SK-N-SH (cell line): ENCODE results near the gene USP47.

Experiments used
- CHD2 ChIP-seq: fragments of 150-350 bp; IDR thresholded peaks from 2 replicates; pipeline ENCODE4 v1.6.1; 2018; ENCODE audit warnings: low read length; ENCODE audit not compliant: partially characterized antibody
- CTCF ChIP-seq: fragments of 200-600 bp; sonication (generic); IDR thresholded peaks from 2 replicates; pipeline ENCODE4 v1.6.1; 2017; ENCODE audit warnings: antibody characterized with exemption, mild to moderate bottlenecking, moderate library complexity
- FOXM1 ChIP-seq: IDR thresholded peaks from 2 replicates; pipeline ENCODE4 v1.4.0; 2012; ENCODE audit warnings: low read depth, mild to moderate bottlenecking
- GATA2 ChIP-seq: sonication (generic); formaldehyde crosslinking; IDR thresholded peaks from 2 replicates; pipeline ENCODE4 v1.5.0; 2020; ENCODE audit warnings: mild to moderate bottlenecking, missing genetic modification reagents
- JUND ChIP-seq: IDR thresholded peaks from 2 replicates; pipeline ENCODE4 v1.4.0; 2012
- PBX3 ChIP-seq: IDR thresholded peaks from 2 replicates; pipeline ENCODE4; 2012
- POLR2AphosphoS5 ChIP-seq: IDR thresholded peaks from 2 replicates; pipeline ENCODE4 v1.6.1; 2012; ENCODE audit warnings: low read depth, low read length
- REST ChIP-seq: IDR thresholded peaks from 2 replicates; pipeline ENCODE4 v1.6.1; 2012; ENCODE audit warnings: mild to moderate bottlenecking, low read depth, low read length, moderate library complexity
- TAF1 ChIP-seq: IDR thresholded peaks from 2 replicates; pipeline ENCODE4 v1.6.1; 2012; ENCODE audit warnings: low read depth, mild to moderate bottlenecking, low read length, moderate library complexity, borderline replicate concordance
- YY1 ChIP-seq: IDR thresholded peaks from 2 replicates; pipeline ENCODE4 v1.4.0; 2012; ENCODE audit warnings: low read depth, mild to moderate bottlenecking
- TF ChIP-seq, protein P1 (sequence below): IDR thresholded peaks from 2 replicates; pipeline ENCODE4 v1.4.0; 2012; ENCODE audit warnings: low read depth

DNA sequence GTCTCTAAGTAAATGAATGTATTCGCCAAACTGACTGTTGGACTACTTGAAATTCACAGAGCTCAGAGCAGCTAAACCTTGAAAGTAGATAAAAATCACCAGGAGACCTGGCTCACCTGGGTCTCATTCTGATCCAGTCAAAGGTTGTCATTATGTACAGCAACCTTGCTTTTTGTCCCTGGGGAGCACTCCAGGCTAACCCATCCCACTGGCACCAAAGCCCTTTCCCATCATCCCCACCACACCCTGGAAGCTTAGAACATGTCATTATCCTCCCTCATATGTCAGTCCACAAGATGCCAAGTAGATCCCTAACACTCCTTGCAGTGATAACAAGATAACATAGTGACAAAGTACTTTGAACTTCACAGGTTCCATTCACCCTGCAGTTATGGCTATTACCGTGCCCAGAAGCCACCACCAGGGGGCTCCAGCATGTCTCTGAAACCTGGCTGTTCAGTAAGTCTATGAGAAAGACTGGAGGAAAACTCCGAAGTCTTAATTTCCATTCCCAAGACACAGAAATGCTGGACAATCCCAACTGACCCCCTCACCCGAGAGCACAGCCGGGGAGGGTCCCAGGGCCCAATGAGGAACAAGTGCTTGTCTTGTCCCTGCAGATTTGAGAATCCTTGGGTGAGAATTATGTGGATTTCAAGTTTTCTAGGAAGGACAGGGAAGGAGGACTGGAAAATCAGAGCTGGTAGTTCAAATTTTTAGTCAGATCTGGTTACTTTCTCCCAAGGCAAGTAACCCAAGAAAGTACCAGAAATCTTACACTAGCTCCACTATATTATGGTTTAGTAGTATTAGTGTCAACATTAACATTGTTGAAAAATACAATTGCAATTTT, 43.0 kb upstream of the USP47 start:
- TF ChIP-seq YY1 (no peak), POLR2AphosphoS5 (no peak), CTCF (peak; percentile 96), CHD2 (no peak), REST (no peak), TAF1 (no peak), FOXM1 (no peak), JUND (no peak), PBX3 (no peak), GATA2 (CRISPR knock-in tag) (no peak)
- TF ChIP-seq, protein P1, sequence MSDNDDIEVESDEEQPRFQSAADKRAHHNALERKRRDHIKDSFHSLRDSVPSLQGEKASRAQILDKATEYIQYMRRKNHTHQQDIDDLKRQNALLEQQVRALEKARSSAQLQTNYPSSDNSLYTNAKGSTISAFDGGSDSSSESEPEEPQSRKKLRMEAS = no peak
